Measurements from ENCODE around the gene TRNT1. TPM values are rescaled to one million over a fixed set of nuclear protein-coding genes. Genes with fewer than 3 reads are reported as not detected.
A peak's percentile ranks its signal among the peaks of the same experiment; 100 is the strongest.

The TRNT1 gene
- total RNA-seq, 1 donor, result 14.5 TPM

DNA sequence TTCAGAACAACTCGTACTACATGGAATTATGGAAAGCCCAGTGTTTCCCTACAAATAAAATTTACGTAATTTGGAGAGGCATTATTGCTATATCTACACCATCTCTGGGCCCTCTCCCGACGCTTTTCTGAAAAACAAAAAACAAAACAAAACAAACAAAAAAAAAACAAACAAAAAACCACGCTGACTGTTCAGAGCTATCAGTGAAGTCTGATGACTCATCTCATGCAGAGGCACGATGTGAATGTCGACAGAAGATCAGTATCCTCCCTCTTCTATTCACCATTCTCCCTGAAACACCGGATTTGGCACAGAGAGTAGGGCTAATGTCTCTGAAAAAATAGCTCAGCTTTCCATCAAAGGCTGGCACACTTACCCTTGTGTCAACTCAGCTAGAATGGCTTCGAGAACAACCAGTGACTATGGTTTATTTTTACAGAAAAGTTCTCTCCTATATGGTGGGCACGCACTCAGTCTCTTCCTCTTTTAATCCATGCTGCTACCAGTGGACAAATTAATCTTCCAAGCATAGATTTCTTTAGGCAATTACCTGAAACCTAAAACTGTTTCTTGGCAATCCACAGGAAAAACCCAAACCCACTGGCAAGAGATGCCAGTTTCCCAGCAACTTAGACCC is 51.2 kb downstream of the TRNT1 start:
- DNase-seq (ENCODE audit: low read depth in 2 of 3, low spot score in 2 of 3), result peak in 1 of 3 donors; percentile 30

DNA sequence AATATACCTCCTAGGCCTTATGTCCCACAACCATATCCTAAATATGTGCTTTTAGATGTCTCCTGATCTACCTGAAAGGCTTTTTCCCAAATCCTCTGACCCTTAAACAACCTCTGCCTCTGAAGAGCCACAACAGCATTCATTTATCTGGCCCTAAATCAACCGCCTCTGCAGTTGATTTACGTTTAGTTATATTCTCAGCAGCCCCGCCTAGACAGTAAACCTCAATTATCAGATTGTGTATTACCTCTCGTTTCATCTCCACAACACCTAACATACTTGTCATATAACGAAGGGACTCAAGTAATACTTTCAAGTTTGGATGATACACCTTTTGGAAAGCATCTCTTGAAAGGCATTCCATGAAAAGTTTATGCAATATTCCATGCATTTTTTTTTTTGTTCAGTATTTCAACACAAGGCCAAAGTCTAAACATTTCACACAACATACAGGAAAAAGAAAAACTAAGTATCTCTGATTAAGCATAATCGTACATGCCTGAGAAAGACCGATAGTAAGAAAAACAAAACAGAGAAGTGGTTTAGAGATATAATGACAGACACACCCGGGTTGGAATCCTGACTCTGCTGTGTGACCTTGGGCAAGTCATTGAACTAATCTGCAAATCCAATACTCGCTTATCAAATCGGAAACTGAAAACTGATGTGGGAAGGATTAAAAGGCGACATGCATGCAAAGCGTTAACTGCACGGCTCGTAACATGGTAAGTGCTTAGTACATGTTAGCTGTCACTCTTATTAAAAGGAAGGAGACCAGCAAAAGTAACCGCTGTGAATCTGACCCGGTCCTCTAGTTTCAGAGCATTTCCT is 52.0 kb downstream of the TRNT1 start:
- DNase-seq (ENCODE audit: low read depth in 2 of 3, low spot score in 2 of 3), result no peak

DNA sequence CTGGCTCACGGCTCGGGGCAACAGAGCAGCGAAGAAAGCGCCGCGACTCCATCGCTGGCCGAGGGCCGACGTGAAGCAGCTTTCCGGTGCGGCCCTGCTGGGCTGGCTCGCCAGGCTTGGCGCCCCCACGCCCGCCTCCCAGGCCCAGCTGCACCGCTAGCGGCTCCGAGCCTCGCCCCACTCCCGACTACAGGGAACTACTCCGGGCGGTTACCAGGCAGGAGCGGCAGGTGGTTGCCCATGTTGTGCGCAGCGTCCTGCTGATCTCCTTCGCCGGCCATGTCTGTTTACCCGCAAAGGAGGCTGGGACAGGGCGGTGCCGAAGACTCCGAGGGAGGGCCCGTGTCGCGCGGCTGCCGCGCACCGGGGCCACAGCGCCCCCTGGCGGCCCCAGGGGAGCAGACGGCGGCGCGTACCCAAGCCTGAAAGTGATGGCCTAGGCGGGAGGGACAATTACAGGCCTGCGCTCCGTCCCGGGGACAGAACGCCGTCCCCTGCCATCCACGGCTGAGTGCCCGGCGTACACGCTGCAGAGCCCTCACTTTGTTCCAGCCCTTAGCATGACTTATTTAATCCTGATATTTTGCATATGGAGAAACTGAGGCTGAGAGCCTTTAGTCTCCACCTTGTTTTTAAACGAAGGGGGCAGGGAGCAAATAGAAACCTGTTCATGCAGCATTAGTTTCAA is 52.8 kb downstream of the TRNT1 start, which contains the start of gene CRBN:
CRBN (minus strand) TSS at position 285 of the 688 bp plus-strand sequence; CDS start at position 281, 4 bp downstream.
- peak; percentile 83 to 90 (median 89) for DNase-seq (ENCODE audit: low read depth in 2 of 3, low spot score in 2 of 3)

DNA sequence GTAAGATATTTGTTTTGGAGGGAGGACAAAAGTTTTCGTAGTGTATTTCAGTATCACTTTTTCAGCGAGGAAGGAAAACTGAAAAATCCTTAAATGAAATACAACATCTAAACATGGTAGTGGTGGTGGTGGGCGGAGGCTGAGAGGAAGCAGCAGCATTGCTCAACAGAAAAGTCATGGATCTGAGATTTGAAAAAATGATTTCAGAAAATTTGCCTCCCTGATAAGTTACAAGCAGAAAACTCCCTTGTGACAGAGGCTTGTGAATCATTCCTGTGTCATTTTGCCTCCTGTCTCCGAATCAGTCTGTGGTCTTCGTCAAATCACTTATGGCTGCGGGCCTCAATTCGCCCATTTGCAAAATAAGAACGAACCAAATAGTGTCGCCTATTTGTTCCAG is 53.7 kb downstream of the TRNT1 start:
- DNase-seq (ENCODE audit: low read depth in 2 of 3, low spot score in 2 of 3), result no peak

DNA sequence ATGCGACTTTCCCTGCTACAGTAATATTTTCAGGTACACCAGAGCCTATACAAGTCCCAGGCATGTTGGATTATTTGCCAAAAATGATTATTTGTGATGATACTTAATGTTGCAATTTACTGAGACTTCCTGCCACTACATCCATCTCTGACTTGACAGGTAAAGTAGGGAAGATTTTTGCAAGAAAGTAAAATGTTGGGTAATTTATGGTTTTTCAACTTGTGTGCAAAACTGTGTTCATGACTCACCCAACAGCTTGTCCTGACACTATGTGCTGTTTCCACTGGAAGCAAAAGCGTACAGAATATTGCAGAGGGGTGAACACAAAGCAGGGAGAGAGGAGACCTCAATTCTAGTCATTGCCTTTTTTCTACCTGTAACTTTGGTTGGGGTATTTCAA is 58.1 kb downstream of the TRNT1 start:
- DNase-seq (ENCODE audit: low read depth in 2 of 3, low spot score in 2 of 3), result no peak

DNA sequence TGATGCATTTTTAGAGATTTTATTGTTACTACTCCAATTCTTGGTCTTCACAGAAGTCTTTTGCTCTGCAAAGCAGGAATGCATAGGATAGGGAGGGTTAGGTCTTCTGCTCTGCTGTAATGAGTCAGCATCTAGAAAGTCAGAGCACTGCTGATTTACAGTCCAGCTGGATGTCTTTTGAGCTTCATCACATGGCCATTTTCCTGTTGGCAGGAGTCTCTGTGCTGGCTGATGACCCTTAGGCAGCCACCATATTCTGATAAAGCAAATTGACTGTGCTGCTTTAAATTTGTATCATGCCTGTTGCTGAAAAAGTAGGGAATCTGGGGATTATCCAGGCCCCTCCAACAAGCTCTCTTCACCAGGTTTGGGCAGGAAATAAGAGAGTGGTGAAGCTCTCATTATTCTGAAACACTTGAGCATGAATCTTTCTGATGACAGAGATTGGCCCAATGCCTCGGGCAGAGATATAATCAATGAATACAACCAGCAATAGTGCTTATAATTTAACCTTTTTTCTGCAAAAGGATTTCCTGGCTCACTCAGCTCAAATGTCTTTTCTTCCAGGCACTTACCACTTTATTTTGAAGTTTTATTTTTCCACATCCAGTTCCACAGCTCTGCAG is 62.5 kb downstream of the TRNT1 start:
- no peak for DNase-seq (ENCODE audit: low read depth in 2 of 3, low spot score in 2 of 3)

DNA sequence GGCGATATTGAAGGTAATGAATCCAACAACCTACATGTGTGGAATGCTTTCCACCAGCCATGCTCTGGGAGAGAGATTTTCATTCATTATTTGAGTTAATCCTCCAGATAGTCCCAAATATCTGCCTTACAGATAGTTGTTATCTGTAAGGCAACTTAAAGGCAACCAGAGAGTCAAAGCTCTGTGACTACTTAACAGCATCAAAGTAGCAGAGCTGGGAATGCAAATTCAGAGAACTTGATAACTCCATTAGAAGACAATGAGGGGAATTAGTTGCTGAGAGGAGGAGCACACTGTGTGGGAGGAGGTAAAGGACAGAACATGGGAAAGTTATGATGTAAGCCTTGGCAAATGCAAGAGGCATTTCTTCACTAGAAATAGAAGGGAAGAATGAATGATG is 63.2 kb downstream of the TRNT1 start:
- DNase-seq (ENCODE audit: low read depth in 2 of 3, low spot score in 2 of 3), result no peak

DNA sequence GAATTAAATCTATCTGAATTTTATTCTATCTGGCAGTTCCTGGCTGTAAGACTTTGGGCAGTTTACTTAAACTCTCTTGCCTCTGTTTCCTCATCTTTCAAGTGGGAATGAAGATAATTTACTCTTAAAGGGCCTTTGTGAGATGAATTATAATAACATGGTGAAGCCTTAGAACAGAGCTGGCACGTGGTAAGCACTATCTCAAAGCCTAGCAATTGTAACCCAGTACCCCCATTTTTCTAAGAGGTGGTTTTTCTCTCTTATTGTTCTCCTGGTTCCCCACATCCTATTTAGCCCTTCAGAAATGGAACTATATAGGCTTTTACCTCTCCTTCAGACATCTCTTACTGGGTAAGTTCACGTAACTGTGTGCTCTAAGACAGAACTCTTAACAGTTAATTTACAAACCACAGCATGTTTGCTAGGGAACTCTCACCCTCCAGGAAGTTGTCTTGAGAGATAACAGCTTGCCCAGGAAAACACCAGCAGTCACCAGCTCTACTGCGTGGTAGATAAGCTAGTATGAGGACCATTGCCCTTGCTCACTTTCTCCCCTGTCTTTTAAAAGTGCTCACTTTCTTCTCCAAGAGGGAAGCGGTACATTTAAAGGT is 65.0 kb downstream of the TRNT1 start:
- peak in 2 of 3 donors; percentile 74 to 87 for DNase-seq (ENCODE audit: low read depth in 2 of 3, low spot score in 2 of 3)

DNA sequence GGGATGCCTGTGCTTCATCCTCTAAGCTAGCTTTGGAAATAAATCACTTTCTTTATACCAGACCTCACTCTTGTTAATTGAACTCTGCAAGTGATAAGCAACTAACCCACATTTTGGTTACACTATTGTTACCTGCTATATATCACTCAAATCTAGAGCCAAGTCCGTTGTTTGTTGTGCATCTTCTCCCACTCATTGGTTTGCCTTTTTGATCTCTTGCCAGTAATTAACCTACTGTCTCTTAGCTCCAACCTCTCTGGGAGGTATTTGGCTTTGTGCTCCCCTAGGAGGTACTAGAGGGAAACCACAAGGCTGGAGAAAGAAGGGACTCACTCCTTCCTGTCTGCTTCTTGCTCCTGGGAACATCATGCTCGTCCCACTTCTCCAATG is 65.5 kb downstream of the TRNT1 start:
- DNase-seq (ENCODE audit: low read depth in 2 of 3, low spot score in 2 of 3), result no peak

DNA sequence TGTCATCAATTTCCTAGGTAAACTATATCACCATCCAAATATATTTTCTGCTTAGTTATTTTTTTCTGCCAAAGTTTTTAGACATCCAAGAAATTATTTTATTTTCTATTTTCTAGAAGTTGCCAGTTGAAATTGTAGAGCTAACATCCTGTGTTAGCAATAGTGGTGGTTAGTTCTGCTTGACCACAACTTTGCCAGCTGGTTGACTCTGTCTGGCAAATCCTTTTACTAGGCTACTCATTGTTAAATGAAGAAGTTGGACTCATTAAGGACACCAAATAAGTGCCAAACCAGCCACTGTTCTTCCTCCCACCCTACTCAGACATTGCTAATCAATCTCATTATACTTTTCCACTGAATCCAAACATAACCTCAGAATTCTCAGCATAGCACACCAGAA is 68.1 kb downstream of the TRNT1 start:
- DNase-seq (ENCODE audit: low read depth in 2 of 3, low spot score in 2 of 3), result peak in 1 of 3 donors; percentile 40

DNA sequence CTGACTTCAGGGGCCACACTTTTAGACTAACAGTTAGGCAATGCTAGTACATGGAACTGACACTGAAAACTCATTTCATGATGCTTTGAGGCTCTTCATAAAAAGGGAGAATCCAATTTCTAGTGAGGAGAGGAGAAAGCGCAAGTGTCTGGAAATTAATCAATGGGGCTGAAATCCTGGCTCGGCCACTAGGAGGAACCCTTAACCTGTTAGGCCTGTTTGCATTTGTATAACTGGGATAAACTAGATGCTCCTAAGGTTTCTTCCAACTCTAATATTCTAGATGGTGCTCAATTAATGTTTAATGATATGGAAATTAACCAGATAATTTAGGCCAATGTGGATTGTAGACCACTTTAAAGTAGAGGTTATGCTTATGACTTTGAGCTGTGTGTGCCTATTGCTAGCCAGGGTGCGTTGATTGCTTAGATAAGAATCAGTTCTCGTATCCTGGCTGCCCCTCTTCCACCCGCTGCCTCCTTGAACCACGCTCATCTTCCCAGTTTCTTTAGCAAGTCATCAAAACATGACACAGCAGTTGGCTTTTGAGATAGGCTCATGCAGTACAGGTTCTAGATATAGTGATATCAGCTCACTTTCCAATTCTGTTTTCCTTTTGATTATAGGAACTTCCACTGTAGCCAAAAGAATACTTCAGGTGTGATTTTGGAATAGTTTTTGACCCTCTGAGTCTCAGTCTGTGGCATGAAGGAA is 69.6 kb downstream of the TRNT1 start:
- DNase-seq (ENCODE audit: low read depth in 2 of 3, low spot score in 2 of 3), result peak in 1 of 3 donors; percentile 33

Small RNA genes within 50 kb of the gene (small RNA-seq; reads per million reads assigned to genes)
- gene RF00416, result not detected

Other genes starting within 250 kb of the TRNT1 start
- 2.2 TPM for gene IL5RA, start 16.6 kb upstream of the TRNT1 start, total RNA-seq
- gene CRBN, start 52.8 kb downstream of the TRNT1 start, total RNA-seq, result 107 TPM

All from hematopoietic multipotent progenitor cell (in vitro differentiated cells).